ENCODE results near the gene TSR3. TPM values are rescaled to one million over a fixed set of nuclear protein-coding genes. Genes with fewer than 3 reads are reported as not detected.
A peak's percentile ranks its signal among the peaks of the same experiment; 100 is the strongest.

TSR3 gene
- total and polyA plus RNA-seq, 2 donors from 2014 or later, result 44.8 to 95.4 TPM

GRCh38 chr16:1312467-1312816, 39.2 kb downstream of the TSR3 start:
- no peak for TF ChIP-seq CTCF (IDR thresholded peaks at IDR 0.05; ENCODE audit: borderline replicate concordance, extremely low read depth, insufficient read depth)
- Histone ChIP-seq H3K9me3 (ENCODE audit: control insufficient read depth in 2 of 3, insufficient read depth in 1 of 3, low read length in 3 of 3) (no peaks in the 10 kb centered on the region), H3K27ac (ENCODE audit: low read depth in 2 of 2, low read length in 2 of 2) (peak overlapping the region in 1 of 2 donors; percentile 32), H3K4me1 (ENCODE audit: control insufficient read depth in 2 of 3, insufficient read depth in 2 of 3, low read depth in 1 of 3, low read length in 3 of 3) (peaks cover 0 to 29% (median 10%) of the 10 kb centered on the region in 3 donors), H3K4me3 (ENCODE audit: low read length in 3 of 3) (peak overlapping the region in 1 of 3 donors; percentile 70), H3K9ac (ENCODE audit: low read length in 3 of 3) (peak overlapping the region in 1 of 3 donors; percentile 34), H3K27me3 (ENCODE audit: control insufficient read depth, insufficient read depth, low read length) (no peaks in the 10 kb centered on the region), H3K36me3 (ENCODE audit: control insufficient read depth in 2 of 3, insufficient read depth in 3 of 3, low read length in 3 of 3) (peaks cover 3 to 21% (median 16%) of the 10 kb centered on the region in 3 donors)
- DNase-seq (no peak), FAIRE-seq (no peak)
- intact Hi-C loops (cut with DNase I), result no loop called here

DNA sequence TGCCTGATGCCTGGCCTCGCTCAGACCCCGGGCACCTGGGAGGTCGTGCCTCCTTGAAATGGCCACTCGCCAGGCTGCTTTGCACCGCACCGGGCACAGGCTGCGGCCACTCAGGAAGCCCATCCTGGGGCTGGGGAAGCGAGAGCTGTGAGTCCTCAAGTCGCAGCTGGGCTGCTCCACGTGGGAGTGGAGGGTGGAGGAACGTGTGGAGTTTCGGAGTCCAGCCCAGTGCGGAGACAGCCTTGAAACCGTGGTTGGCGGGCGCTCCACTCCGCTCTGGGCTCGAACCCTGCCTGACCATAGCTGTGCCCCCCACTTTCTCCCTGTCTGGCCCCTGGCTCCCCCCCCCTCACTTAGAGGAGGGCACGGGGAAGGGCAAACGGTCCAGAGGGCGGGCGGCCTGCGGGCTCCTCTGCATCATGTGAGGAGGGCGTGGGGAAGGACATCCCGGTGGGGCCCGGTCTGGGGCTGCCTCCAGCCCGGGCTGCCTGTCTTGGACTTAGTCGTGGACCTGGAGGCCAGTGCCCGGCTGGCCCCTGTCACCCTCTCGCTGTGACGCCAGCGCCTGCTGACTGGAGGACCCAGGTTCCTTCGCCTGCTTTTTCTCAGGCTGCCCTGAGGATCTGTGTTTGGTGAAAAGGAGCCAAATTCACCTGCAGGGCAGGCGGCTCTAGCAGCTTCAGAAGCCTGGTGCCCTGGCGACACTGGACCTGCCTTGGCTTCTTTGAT, 39.8 kb downstream of the TSR3 start:
- peaks cover 3 to 17% (median 11%) of the 10 kb centered on the region in 3 donors for H3K36me3 ChIP-seq (ENCODE audit: control insufficient read depth in 2 of 3, insufficient read depth in 3 of 3, low read length in 3 of 3)
- H3K27ac ChIP-seq (ENCODE audit: low read depth in 2 of 2, low read length in 2 of 2), result peak overlapping the region; percentile 32 to 41
- peaks cover 0 to 29% (median 10%) of the 10 kb centered on the region in 3 donors for H3K4me1 ChIP-seq (ENCODE audit: control insufficient read depth in 2 of 3, insufficient read depth in 2 of 3, low read depth in 1 of 3, low read length in 3 of 3)
- no peak for FAIRE-seq
- H3K4me3 ChIP-seq (ENCODE audit: low read length in 3 of 3), result peak overlapping the region in 2 of 3 donors; percentile 70 to 79
- intact Hi-C loops (cut with DNase I), result no loop called here
- peak overlapping the region in 1 of 3 donors; percentile 53 for H3K9ac ChIP-seq (ENCODE audit: low read length in 3 of 3)
- TF ChIP-seq CTCF (IDR thresholded peaks at IDR 0.05; ENCODE audit: borderline replicate concordance, extremely low read depth, insufficient read depth), result no peak
- no peaks in the 10 kb centered on the region for H3K27me3 ChIP-seq (ENCODE audit: control insufficient read depth, insufficient read depth, low read length)
- H3K9me3 ChIP-seq (ENCODE audit: control insufficient read depth in 2 of 3, insufficient read depth in 1 of 3, low read length in 3 of 3), result no peaks in the 10 kb centered on the region
- DNase-seq, result peak in 1 of 5 donors; percentile 82

- intact Hi-C loops (cut with DNase I), result no loop called here
- no peak for DNase-seq
- Histone ChIP-seq H3K36me3 (ENCODE audit: control insufficient read depth in 2 of 3, insufficient read depth in 3 of 3, low read length in 3 of 3) (peaks cover 0 to 13% (median 10%) of the 10 kb centered on the region in 3 donors), H3K27me3 (ENCODE audit: control insufficient read depth, insufficient read depth, low read length) (no peaks in the 10 kb centered on the region), H3K9ac (ENCODE audit: low read length in 3 of 3) (peak overlapping the region; percentile 53 to 80 (median 76)), H3K4me1 (ENCODE audit: control insufficient read depth in 2 of 3, insufficient read depth in 2 of 3, low read depth in 1 of 3, low read length in 3 of 3) (peaks cover 0 to 29% (median 10%) of the 10 kb centered on the region in 3 donors), H3K4me3 (ENCODE audit: low read length in 3 of 3) (peak overlapping the region; percentile 70 to 98 (median 79)), H3K9me3 (ENCODE audit: control insufficient read depth in 2 of 3, insufficient read depth in 1 of 3, low read length in 3 of 3) (no peaks in the 10 kb centered on the region), H3K27ac (ENCODE audit: low read depth in 2 of 2, low read length in 2 of 2) (peak overlapping the region; percentile 16 to 41)
- no peak for TF ChIP-seq CTCF (IDR thresholded peaks at IDR 0.05; ENCODE audit: borderline replicate concordance, extremely low read depth, insufficient read depth)
- no peak for FAIRE-seq
These were observed 40.4 kb downstream of the TSR3 start for GRCh38 chr16:1311212-1311737.

Data from kidney (tissue), 14 donors.